GM18909 (cell line): ENCODE data around the gene LIPI.
"Not testable (repeated sequence)": the region's sequence is repeated elsewhere in the genome, so short reads cannot be mapped to it uniquely, and the experiment has no call there.

ENCODE experiments used
- ATAC-seq: cut with Tn5 transposase; IDR thresholded peaks from one replicate; pipeline ENCODE4 v1.9.1; 2021; ENCODE audit warnings: mild to moderate bottlenecking; ENCODE audit not compliant: unreplicated experiment, poor library complexity

LIPI gene

DNA sequence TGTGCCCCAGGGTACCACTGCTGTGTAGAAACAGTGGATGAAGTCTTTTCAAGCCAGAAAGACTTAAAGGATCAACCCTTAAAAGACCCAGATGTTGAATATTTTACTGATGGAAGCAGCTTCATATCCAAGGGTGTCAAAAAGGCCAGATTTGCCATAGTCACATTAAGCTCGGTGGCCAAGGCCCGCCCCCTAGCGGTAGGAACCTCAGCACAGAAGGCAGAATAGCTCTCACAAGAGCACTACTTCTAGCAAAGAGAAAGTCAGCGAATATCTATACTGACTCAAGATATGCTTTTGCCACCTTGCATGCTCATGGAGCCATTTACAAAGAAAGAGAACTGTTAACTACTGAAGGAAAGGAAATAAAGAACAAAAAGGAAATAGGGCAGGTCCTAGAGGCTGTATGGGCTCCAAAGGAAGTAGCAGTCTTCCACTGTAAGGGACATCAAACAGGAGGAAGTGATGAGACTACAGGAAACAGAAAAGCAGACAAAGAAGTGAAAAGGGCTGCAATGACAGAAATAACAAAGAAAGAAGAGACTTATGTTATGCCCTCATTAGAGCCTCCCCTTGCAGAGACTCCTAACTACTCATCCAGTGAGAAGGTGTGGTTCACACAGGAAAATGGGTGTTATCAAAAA lies 90.5 kb downstream of the LIPI start:
- peak; percentile 58 for ATAC-seq

DNA sequence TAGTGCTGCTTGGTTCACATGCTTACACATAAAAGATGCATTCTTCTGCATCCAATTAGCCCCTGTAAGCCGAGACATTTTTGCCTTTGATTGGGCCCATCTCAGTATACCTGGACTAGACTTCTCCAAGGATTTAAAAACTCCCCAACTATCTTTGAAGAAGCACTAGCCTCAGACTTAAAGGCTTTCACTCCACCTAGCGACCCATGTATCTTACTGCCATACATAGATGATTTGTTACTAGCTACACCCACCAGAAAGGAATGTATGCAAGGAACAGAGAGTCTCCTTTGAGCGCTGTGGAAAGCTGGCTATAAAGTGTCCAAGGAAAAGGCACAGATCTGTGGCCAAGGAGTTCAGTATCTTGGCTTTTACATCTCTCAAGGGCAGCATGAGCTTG lies 91.7 kb downstream of the LIPI start:
- no peak for ATAC-seq

DNA sequence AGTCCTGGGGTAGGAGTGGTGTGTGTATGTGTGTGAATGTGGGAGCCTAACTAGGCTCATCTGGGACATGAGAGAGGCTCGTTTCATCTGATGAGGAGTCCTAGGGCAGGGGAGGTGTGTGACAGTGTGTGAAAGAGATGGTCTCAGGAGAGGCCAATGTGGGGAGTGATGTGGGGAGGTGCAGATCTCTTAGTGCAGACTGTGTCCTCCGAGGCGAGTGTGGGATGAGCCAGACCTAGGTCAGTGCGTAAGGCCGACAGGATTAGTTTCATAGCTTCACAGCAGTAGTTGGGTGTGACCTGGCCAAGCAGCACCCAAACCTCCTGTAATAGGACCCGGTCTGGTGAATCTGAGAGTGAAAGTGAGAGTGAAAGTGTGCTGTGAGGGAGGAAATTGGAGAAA lies 94.7 kb downstream of the LIPI start:
- ATAC-seq, result peak; percentile 88

DNA sequence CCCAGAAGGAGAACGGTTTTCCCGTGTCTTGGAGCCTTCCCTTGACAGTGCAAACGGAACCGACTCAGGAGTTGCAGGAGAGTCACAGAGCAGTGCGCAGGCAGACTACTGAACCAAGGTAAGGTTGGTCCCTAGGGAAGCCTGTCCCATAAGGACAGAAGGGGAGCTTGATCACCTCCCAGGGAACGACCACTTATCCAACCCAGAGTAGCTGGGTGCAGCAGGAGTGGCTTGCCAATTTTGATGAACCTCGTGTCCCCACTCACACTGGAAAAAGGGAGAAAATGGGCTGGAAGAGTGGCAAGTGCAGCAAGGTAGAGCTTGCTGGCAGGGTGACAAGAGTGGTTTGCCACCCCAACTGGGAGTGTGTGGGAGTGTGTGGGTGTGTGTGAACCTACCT lies 95.1 kb downstream of the LIPI start:
- no peak for ATAC-seq

DNA sequence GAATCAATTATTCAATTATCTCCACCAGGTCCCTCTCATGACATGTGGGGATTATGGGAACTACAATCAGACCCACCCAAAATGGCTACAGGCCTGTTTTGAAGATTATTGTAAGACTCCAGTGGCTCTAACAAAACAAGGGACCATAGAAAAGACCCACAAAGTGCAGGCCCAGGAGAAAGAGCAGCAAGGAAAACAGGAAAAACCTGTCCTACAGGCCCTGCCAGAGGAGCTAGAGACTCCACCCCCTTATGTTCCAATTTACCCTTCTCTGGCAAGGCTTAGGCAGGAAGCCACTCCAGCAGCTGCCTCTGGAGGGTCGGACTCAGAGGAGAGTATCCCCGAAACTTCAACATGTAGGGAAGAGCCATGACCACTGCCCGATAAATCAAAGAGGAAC lies 96.5 kb downstream of the LIPI start:
- no peak for ATAC-seq

DNA sequence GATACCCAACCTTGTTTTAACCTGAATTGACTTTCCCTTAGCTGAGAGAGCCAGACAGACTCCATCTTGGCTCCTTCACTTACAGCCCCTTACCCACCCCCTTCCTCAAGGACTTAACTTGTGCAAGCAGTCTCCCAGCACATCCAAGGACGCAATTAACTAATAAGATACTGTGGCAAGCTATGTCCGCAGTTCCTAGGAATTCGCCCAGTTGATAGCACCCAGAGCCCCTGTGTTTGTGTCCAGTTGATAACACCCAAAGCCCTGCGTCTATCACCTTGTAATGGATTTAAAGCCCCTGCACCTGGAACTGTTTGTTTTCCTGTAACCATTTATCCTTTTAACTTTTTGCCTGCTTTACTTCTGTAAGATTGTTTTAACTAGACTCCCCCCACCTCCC lies 106.2 kb downstream of the LIPI start:
- ATAC-seq, result not testable (repeated sequence)

DNA sequence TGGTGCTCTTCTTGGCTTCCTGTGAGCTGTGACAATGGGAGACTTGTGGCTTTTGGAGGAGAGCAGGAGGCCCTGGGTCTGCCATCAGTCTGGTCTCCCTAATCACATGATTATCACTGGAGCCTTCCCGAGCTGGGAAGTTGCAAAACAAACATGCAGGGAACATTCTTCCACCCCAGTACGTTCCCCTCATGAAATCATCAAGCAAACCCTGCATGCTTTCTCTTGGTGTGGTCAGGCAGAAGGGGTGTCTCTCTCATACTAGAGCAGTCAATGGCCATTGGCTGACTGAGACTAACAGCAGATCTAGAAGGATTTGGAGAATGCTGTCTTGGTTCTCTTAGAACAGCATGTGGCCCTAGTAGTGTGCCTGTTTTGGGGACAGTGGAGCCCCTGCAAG lies 111.2 kb downstream of the LIPI start:
- ATAC-seq, result no peak

DNA sequence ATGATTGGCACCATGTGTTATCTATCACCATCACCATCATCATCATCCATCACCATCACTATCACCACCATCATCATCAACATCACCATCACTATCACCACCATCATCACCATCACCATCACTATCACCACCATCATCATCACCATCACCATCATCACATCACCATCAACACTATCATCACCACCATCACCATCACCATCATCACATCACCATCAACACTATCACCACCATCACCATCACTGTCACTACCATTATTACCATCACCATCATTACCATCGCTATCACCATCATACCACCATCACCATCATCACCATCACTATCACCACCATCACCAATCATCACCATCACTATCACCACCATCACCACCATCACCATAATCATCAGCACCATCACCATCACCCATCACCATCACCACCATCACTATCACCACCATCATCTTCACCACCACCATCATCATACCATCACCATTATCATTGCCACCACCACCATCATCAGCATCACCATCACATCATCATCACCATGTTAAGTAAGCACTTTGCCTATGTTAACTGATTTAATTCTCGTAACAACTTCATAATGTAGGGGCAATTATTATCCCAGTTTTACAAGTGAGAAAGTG lies 112.8 kb downstream of the LIPI start:
- ATAC-seq, result no peak

DNA sequence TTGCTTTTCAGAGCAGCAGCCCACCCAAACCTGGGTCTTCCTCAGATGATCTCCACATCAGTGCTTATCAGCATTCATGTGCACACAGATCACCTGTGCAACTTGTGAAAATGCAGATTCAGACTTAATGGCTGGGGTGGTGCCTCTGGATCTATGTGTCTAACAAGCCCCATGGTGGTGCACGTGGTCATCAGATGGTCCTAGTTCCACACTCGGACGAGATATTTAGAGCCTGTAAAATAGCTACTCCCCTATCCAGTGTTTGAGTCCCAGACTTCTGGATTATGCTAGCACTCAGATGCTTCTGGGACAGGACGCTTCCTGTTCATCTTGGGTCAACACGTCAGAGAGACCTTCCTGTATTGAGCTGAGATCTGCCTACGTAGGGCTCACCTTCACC lies 114.2 kb downstream of the LIPI start:
- no peak for ATAC-seq

DNA sequence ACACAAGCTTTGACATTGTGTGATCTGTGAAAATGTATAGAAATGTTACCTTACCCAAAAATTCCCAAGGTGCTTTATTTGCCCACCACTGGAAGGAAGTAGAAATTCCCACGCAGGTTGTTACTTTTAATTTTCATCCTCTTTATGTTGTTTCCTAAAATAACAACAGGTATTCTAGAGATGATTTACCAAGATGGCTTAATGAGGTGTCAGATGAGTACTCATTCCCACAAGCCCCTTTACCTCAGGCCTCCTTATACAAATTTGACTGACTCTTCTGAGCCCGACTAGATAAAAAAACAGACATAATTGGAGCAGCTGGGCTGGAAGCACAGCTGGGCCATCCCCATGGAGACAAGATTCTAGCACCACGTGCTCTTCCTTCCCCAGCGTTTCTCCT lies 114.6 kb downstream of the LIPI start:
- ATAC-seq, result no peak

DNA sequence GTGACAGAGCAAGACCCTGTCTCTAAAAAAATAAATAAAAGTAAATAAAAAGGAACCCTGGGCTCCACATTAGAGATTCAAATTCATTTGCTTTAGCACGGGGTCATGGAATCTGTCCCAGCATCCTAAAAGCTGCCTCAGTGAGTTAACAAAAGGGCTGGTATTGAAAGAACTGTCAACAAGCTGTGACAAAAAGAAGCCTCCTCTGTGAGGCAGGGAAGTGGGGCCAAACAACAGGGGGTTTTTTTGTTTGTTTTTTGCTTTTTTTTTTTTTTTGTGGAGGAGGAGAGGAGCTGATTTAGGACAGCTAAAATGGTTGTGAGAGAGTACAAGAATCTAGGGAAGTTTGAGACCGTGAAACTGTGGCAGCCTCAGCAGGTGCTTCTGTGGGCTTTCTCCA lies 115.7 kb downstream of the LIPI start:
- ATAC-seq, result no peak

DNA sequence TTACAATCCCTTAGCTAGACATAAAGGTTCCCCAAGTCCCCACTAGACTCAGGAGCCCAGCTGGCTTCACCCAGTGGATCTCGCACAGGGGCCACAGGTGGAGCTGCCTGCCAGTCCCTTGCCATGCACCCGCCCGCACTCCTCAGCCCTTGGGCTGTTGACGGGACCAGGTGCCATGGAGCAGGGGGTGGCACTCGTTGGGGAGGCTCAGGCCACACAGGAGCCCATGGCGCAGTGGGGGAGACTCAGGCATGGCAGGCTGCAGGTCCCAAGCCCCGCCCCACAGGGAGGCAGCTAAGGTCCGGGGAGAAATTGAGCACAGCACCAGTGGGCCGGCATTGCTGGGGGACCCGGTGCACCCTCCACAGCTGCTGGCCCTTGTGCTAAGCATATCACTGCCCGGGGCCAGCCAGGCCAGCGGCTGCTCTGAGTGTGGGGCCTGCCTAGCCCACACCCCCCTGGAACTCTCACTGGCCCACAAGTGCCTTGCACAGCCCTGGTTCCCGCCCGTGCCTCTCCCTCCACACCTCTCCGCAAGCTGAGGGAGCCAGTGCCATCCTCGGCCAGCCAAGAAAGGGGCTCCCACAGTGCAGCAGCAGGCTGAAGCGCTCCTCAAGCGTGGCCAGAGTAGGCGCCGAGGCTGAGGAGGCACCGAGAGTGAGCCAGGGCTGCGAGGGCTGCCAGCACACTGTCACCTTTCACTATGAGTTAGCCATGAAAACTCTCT lies 117.8 kb downstream of the LIPI start:
- ATAC-seq, result no peak

DNA sequence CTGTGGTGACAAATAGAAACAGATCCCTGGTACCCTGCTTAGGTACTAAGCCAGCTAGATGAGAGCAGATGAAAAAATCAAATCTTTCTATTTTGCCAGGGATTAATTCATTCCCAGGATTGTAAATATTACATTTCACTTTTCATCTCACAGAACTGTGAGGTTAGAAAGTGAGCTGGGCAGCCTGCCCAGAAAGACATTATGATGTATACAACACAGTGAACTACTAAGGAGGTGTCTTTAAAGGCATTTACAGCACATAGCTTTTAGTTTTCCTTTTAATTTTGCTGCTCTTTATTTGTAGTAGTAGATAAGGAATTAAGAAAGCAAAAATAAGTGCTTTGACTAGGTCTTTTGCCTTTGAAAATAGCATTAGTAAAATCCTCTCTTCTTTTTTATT lies 120.6 kb downstream of the LIPI start:
- ATAC-seq, result not testable (repeated sequence)

DNA sequence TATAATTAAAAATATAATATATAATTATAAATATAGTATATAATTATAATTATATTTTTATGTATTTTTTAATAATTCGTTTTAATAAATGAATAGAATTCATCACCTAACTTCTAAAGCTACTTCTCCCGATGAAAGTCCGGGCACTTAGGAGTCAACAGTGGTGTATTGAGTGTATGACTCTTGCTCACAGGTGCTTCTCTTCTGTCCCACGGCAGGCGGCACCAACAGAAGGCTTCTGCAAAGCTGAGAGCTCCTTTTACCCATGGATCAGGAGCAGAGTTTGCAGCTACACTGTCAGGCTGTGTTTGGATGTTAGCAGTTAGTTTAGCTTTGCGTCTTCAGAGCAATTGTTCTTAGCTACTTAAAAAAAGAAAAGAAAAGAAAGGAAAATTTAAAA lies 122.4 kb downstream of the LIPI start:
- ATAC-seq, result no peak

DNA sequence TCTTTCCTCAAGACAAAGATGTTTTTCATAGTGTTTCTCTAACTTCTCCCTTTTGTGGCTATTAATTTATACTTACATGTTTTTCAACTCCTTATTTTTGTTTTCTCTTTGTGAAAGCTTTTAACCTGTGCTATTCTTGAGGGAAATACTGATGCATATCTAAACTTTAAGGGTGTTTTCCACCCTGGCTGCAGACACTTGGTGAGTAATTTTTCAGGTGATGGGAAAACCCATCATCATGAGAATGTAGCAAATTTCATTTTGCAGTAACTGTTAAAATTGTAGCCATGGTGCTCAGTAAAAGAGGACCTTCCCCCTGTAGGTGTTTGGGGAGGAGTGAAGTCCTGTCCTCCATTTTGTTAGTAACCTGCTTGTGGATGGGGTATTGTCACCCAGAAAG lies 124.2 kb downstream of the LIPI start:
- no peak for ATAC-seq

DNA sequence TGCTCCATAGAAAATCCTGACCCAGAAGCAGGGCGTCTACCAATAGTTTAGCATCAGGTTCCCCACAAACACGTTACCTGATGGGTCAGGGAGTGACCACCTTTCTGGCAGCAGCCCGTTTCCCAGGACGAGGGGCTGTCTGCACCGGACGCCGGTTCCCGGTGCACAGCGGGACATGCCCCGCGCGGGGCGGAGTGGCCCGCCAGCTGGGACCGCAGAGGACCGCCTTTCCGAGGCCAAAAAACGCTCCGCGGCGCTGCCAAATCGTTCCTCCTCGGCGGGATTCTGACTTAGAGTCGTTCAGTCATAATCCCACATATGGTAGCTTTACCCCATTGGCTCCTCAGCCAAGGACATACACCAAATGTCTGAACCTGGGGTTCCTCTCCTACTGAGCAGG lies 126.1 kb downstream of the LIPI start:
- ATAC-seq, result no peak

DNA sequence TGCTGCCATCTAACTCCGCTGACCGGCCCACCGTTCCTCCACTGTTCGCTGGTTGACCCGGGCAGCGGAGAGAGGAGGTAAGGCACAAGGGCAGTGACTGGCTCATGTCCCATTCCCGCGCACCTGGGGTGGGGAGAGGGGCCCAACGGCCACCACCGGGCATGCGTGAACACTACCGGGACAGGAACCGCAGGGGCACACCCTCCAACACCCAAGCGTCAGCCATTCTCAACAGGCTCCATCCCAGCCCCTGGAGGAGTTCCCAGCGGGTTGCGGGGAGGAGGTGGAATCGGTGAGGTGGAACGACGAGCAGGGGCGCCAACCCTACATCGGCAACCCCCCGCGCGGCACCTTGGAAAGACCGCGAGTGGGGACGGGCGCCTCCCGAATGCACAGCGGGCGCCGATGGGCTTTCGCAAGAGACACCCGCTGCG lies 126.7 kb downstream of the LIPI start:
- ATAC-seq, result no peak

DNA sequence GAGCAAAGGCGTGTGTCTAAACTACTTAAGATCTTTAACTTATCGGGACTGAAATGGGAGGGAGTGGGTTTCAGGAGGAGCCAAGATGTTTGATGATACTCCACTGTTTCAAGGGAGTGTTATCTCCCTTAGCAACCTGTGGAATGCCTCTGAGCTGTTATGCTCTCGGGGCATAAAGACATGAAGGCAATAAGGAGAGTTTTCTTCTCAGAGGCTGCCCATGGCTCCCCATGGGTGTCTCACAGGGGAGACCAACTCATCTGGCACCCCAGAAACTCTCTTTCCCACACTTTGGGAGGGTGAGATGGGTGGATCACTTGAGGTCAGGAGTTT lies 130.0 kb downstream of the LIPI start:
- no peak for ATAC-seq

DNA sequence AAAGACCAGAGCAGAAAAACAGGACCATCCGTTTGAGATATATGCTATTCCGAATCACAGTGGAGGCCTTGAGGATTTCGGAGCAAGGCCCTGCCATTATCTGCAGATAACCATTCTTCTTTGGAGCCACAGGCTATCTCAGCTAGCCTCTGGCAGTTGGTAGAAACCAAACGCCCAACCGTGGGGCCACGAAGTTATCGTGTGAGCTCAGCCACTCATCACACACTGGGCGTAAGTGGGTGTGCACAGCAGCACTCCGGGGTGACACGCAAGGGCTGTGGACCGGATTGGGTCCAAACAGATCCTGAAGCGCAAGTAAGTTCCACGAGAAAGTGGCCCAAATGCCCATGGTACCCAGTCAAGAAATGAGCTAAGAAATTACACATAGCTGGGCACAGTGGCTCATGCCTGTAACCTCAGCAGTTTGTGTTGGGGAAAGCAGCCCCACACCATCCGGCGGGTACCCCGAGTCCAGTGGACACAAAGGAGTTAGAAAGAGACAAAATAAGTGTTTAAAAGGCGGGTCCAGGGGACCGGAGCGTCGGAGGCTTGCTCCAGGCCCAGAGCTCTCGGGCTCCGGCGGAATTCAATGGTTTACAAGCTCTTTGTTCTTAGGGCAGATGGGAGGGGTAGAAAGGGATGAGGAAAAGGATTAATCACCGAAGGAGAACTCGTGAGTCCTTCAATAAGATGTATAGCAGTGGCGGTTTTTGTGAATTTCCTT lies 130.6 kb downstream of the LIPI start:
- no peak for ATAC-seq

DNA sequence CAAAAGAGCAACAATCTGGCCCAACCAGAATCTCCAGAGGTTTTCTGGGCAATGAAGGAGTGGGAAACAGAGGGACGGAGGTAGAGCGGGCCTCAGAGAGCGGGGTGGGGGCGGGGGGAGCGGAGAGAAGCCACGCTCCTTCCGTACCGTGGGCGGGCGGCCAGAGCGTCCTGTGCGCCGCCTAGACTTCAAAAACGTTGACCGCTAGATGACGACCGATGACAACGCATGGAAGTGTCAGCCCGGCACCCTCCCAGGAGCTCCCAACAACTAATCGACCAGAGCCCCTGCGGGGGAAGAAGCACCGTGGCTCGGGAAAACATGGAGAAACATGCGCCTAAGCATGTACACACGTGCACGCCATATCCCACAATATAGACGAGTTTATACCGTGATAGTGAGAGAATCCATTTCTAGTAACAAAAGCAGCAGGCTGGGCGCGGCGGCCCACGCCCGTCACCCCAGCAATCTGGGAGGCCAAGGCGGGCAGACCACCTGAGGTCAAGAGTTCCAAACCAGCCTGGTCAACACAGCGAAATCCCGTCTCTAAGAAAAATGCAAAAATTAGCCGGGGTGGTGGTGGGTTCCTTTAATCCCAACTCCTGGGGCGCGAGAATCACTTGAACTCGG lies 131.9 kb downstream of the LIPI start:
- no peak for ATAC-seq
